Retinal pigment epithelial cell (primary cell): ENCODE results near the gene GVQW3.

Source experiments
- DNase-seq: peaks from one replicate; pipeline ENCODE4 v3.0.0-alpha.2; 2010; ENCODE audit warnings: low read depth
- H3K4me3 ChIP-seq: 2 replicates; pipeline ENCODE4 v1.5.1; 2011; ENCODE audit warnings: mild to moderate bottlenecking, low read length, control low read depth, moderate library complexity
- CTCF ChIP-seq: conservative IDR thresholded peaks from 2 replicates; pipeline ENCODE4 v1.5.1; 2011; ENCODE audit warnings: low read depth, low read length, control low read depth, inconsistent platforms

The GVQW3 gene

GRCh38 chr11:76455931-76456330, 74.8 kb downstream of the GVQW3 start:
- TF ChIP-seq CTCF = no peak
- H3K4me3 ChIP-seq = no peak overlapping the region
- no peak for DNase-seq

- no peak overlapping the region for H3K4me3 ChIP-seq
- no peak for DNase-seq
- no peak for TF ChIP-seq CTCF
These were observed 75.4 kb downstream of the GVQW3 start for GRCh38 chr11:76456571-76456970.
